Small intestine (tissue), 16 donors: ENCODE results near the gene DGAT2. TPM values are rescaled to one million over a fixed set of nuclear protein-coding genes. Genes with fewer than 3 reads are reported as not detected.

Source experiments
- DNase-seq, 2 donors: peaks; one replicate each; pipeline versions ENCODE4 v3.0.0 to v3.0.0-alpha.2; 2013
- FAIRE-seq: peaks from 2 replicates; lab custom pipeline; 2012; peaks lifted over from hg19 to GRCh38; lab: Jason Lieb, UNC
- H3K27ac ChIP-seq, 3 donors: one replicate each; pipeline ENCODE4 v1.5.1; 2013; ENCODE audit warnings: low read length in 2 of 3, mild to moderate bottlenecking in 2 of 3, control low read depth in 1 of 3, inconsistent platforms in 1 of 3, low read depth in 1 of 3, moderate library complexity in 1 of 3
- H3K27me3 ChIP-seq, 3 donors: one replicate each; pipeline ENCODE4 v1.6.1; 2013; ENCODE audit warnings: low read length in 3 of 3, inconsistent platforms in 1 of 3; ENCODE audit not compliant: control insufficient read depth in 3 of 3, insufficient read depth in 3 of 3
- H3K36me3 ChIP-seq, 3 donors: one replicate each; pipeline ENCODE4 v1.6.1; 2013; ENCODE audit warnings: low read length in 3 of 3, inconsistent platforms in 1 of 3, low read depth in 1 of 3, mild to moderate bottlenecking in 1 of 3, moderate library complexity in 1 of 3; ENCODE audit not compliant: control insufficient read depth in 3 of 3, insufficient read depth in 2 of 3
- H3K4me1 ChIP-seq, 3 donors: one replicate each; pipeline ENCODE4 v1.6.1; 2013; ENCODE audit warnings: low read length in 2 of 3, inconsistent platforms in 1 of 3, low read depth in 1 of 3, mild to moderate bottlenecking in 1 of 3, moderate library complexity in 1 of 3; ENCODE audit not compliant: control insufficient read depth in 3 of 3, insufficient read depth in 2 of 3
- H3K4me3 ChIP-seq, 3 donors: one replicate each; pipeline ENCODE4 v1.5.1; 2013; ENCODE audit warnings: low read length in 3 of 3, control low read depth in 1 of 3, inconsistent platforms in 1 of 3, low read depth in 1 of 3, mild to moderate bottlenecking in 1 of 3, moderate library complexity in 1 of 3
- H3K9me3 ChIP-seq, 2 donors: one replicate each; pipeline ENCODE4 v1.6.1; 2013; ENCODE audit warnings: low read depth in 1 of 2, low read length in 1 of 2; ENCODE audit not compliant: control insufficient read depth in 2 of 2, insufficient read depth in 1 of 2
- WGBS, 3 donors: extraction: QIAGEN DNeasy Blood & Tissue Kit; methylation state at CpG; one replicate each; pipeline ENCODE4 v1.1.7; 2013; 5-methylcytosine and 5-hydroxymethylcytosine counted together
- long read RNA-seq, 10 donors: transcript quantifications; one replicate each; lab custom pipeline, GENCODE V29; 2026
- polyA plus RNA-seq, 4 donors: library from polyadenylated mRNA; stranded (reverse) in 3 of 4; unstranded in 1 of 4; fragments of 200-250 nt in 3 of 4; fragments of 120-200 nt in 1 of 4; gene quantifications; one replicate each; pipeline versions ENCODE4 v1.2.1 to v1.2.3, GENCODE V29; 2013
- donor health status: healthy with polysubstance abuse.
- donor health status: control.
- donor health status: control.
- donor health status: Bipolar disorder and iron deficiency.
- donor health status: healthy.

Gene DGAT2
- 10 to 100 TPM in 3 of 4 donors, 1 to 10 TPM in 1; 5.8 to 97.5 (median 16.4) TPM for polyA plus RNA-seq
- long read RNA-seq, donor 1, full-length matches to known transcripts: 88 of 122 reads
- long read RNA-seq, donor 1, partial matches to known transcripts: 34 of 122 reads
- long read RNA-seq, donor 1, other reads (novel, unspliced or antisense): 0 of 122 reads
- long read RNA-seq, donor 2, full-length matches to known transcripts: 13 of 13 reads
- long read RNA-seq, donor 2, partial matches to known transcripts: 0 of 13 reads
- long read RNA-seq, donor 2, other reads (novel, unspliced or antisense): 0 of 13 reads
- long read RNA-seq, donor 3, full-length matches to known transcripts: 17 of 17 reads
- long read RNA-seq, donor 3, partial matches to known transcripts: 0 of 17 reads
- long read RNA-seq, donor 3, other reads (novel, unspliced or antisense): 0 of 17 reads
- long read RNA-seq, donor 4: 0 reads
- long read RNA-seq, donor 5, partial matches to known transcripts: 0 of 4 reads
- long read RNA-seq, donor 5, other reads (novel, unspliced or antisense): 0 of 4 reads
- long read RNA-seq, donor 6, full-length matches to known transcripts: 18 of 32 reads
- long read RNA-seq, donor 6, partial matches to known transcripts: 14 of 32 reads
- long read RNA-seq, donor 6, other reads (novel, unspliced or antisense): 0 of 32 reads
- long read RNA-seq, donor 7: 0 reads
- long read RNA-seq, donor 8: 0 reads
- long read RNA-seq, donor 9, transcript DGAT2-201 (8 exons, 2,453 nt): major isoform, 9 of 9 reads
- long read RNA-seq, donor 9, partial matches to known transcripts: 0 of 9 reads
- long read RNA-seq, donor 9, other reads (novel, unspliced or antisense): 0 of 9 reads
- long read RNA-seq, donor 10, full-length matches to known transcripts: 15 of 15 reads
- long read RNA-seq, donor 10, partial matches to known transcripts: 0 of 15 reads
- long read RNA-seq, donor 10, other reads (novel, unspliced or antisense): 0 of 15 reads

- peaks cover 0 to 9% (median 0%) of the 10 kb centered on the region in 3 donors for H3K4me1 ChIP-seq
- peak within 1 kb of the TSS; percentile 20 to 80 (median 73) for H3K4me3 ChIP-seq
- DNase-seq: peak; percentile 75 to 94
- no peaks in the 10 kb centered on the region for H3K9me3 ChIP-seq
- H3K27me3 ChIP-seq: peaks cover 0 to 16% (median 1%) of the 10 kb centered on the region in 3 donors
- 3 to 4% (median 4%) methylated on average over 42 to 66 of the region's 66 CpGs for WGBS, 3 donors
- peaks cover 0 to 14% (median 0%) of the 10 kb centered on the region in 3 donors for H3K36me3 ChIP-seq
- H3K27ac ChIP-seq: peak within 1 kb of the TSS in 2 of 3 donors; percentile 14 to 70
- FAIRE-seq: no peak
These were observed at the start of gene DGAT2 for GRCh38 chr11:75768112-75768908. Gene DGAT2 (plus strand): TSS chr11:75768778. CDS start chr11:75768992, 214 bp downstream.

GRCh38 chr11:75719340-75720239, 49.0 kb upstream of the DGAT2 start:
- WGBS, 3 donors: 44 to 71% (median 45%) methylated on average over 13 to 14 of the region's 14 CpGs
- DNase-seq: peak; percentile 71 to 92
- H3K4me1 ChIP-seq: peaks cover 0 to 59% (median 10%) of the 10 kb centered on the region in 3 donors

GRCh38 chr11:75720639-75721038, 47.9 kb upstream of the DGAT2 start:
- Histone ChIP-seq H3K27me3 (no peaks in the 10 kb centered on the region), H3K4me1 (peaks cover 0 to 59% (median 10%) of the 10 kb centered on the region in 3 donors), H3K27ac (peak overlapping the region; percentile 79 to 95 (median 90)), H3K36me3 (peaks cover 0 to 45% (median 2%) of the 10 kb centered on the region in 3 donors), H3K4me3 (peak overlapping the region in 2 of 3 donors; percentile 50 to 55), H3K9me3 (no peaks in the 10 kb centered on the region)
- WGBS, 3 donors: 87 to 93% (median 92%) methylated on average over 6 of the region's 6 CpGs
- DNase-seq (no peak), FAIRE-seq (no peak)

More at GRCh38 chr11:75719340-75720239, 49.0 kb upstream of the DGAT2 start:
- H3K27ac ChIP-seq: peak overlapping the region; percentile 79 to 95 (median 90)
- peak overlapping the region in 2 of 3 donors; percentile 55 to 67 for H3K4me3 ChIP-seq
- no peaks in the 10 kb centered on the region for H3K27me3 ChIP-seq
- no peaks in the 10 kb centered on the region for H3K9me3 ChIP-seq
- FAIRE-seq: no peak
- peaks cover 0 to 39% (median 2%) of the 10 kb centered on the region in 3 donors for H3K36me3 ChIP-seq

- FAIRE-seq (no peak), DNase-seq (peak; percentile 90 to 95)
- H3K4me1 ChIP-seq: peaks cover 0 to 48% (median 6%) of the 10 kb centered on the region in 3 donors
- peaks cover 0 to 54% (median 5%) of the 10 kb centered on the region in 3 donors for H3K36me3 ChIP-seq
- no peaks in the 10 kb centered on the region for H3K9me3 ChIP-seq
- H3K27ac ChIP-seq: peak overlapping the region; percentile 79 to 95 (median 80)
- no peaks in the 10 kb centered on the region for H3K27me3 ChIP-seq
- H3K4me3 ChIP-seq: peak overlapping the region in 2 of 3 donors; percentile 18 to 50
- WGBS, 3 donors: 41 to 66% (median 54%) methylated on average over 14 of the region's 14 CpGs
These were observed 46.5 kb upstream of the DGAT2 start for GRCh38 chr11:75721852-75722668.

GRCh38 chr11:75722669-75723042, 45.9 kb upstream of the DGAT2 start:
- DNase-seq (no peak), FAIRE-seq (no peak)
- Histone ChIP-seq H3K4me1 (peaks cover 0 to 44% (median 3%) of the 10 kb centered on the region in 3 donors), H3K27ac (peak overlapping the region; percentile 79 to 95 (median 80)), H3K27me3 (no peaks in the 10 kb centered on the region), H3K36me3 (peaks cover 0 to 60% (median 6%) of the 10 kb centered on the region in 3 donors), H3K9me3 (no peaks in the 10 kb centered on the region), H3K4me3 (peak overlapping the region in 2 of 3 donors; percentile 11 to 47)
- WGBS, 3 donors: 43 to 69% (median 57%) methylated on average over 9 of the region's 9 CpGs

- no peak overlapping the region for H3K27ac ChIP-seq
- H3K9me3 ChIP-seq: no peaks in the 10 kb centered on the region
- DNase-seq: no peak
- H3K4me3 ChIP-seq: no peak overlapping the region
- no peak for FAIRE-seq
- peaks cover 2 to 78% (median 20%) of the 10 kb centered on the region in 3 donors for H3K36me3 ChIP-seq
- WGBS, 3 donors: 78 to 88% (median 80%) methylated on average over 13 of the region's 13 CpGs
- peaks cover 0 to 25% (median 3%) of the 10 kb centered on the region in 3 donors for H3K4me1 ChIP-seq
- H3K27me3 ChIP-seq: no peaks in the 10 kb centered on the region
These were observed 42.8 kb upstream of the DGAT2 start for GRCh38 chr11:75725547-75726320.
